ENCODE results near the gene PRRX2. TPM values are rescaled to one million over a fixed set of nuclear protein-coding genes. Genes with fewer than 3 reads are reported as not detected.

Gene PRRX2
- total RNA-seq, 1 donor from 2014 or later, result not detected

GRCh38 chr9:129716091-129716490 lies 50.6 kb downstream of the PRRX2 start:
- H3K27ac Mint-ChIP-seq, result no peak overlapping the region
- no peaks in the 10 kb centered on the region for H3K36me3 Mint-ChIP-seq (ENCODE audit: low read depth)
- H3K4me1 Mint-ChIP-seq, result peaks cover 10% of the 10 kb centered on the region
- no peak overlapping the region for H3K4me3 Mint-ChIP-seq
- ATAC-seq (ENCODE audit: low read depth), result no peak
- H3K9me3 Mint-ChIP-seq, result no peaks in the 10 kb centered on the region
- H3K27me3 Mint-ChIP-seq, result peaks cover 37% of the 10 kb centered on the region
- intact Hi-C loops (cut with micrococcal nuclease), result no loop called here
- no peak for DNase-seq
- TF ChIP-seq CTCF (IDR thresholded peaks at IDR 0.05), result no peak
- ChIA-PET POLR2A (interaction anchor here (0.7 kb wide), 1 partner anchor 647 kb away, joined by 4 read pairs; no protein-coding TSS in a partner anchor), CTCF (no interaction called here)

- intact Hi-C loops (cut with micrococcal nuclease), result no loop called here
- H3K27me3 Mint-ChIP-seq, result peaks cover 28% of the 10 kb centered on the region
These were observed 52.5 kb downstream of the PRRX2 start for GRCh38 chr9:129717991-129718390.

GRCh38 chr9:129718647-129719046 lies 53.2 kb downstream of the PRRX2 start:
- H3K36me3 Mint-ChIP-seq (ENCODE audit: low read depth), result no peaks in the 10 kb centered on the region
- H3K4me3 Mint-ChIP-seq, result no peak overlapping the region
- H3K27ac Mint-ChIP-seq, result no peak overlapping the region
- DNase-seq (no peak), ATAC-seq (ENCODE audit: low read depth) (no peak)
- peaks cover 27% of the 10 kb centered on the region for H3K27me3 Mint-ChIP-seq
- ChIA-PET POLR2A (no interaction called here), CTCF (no interaction called here)
- no peak for TF ChIP-seq CTCF (IDR thresholded peaks at IDR 0.05)
- H3K4me1 Mint-ChIP-seq, result no peaks in the 10 kb centered on the region
- H3K9me3 Mint-ChIP-seq, result no peaks in the 10 kb centered on the region
- intact Hi-C loops (cut with micrococcal nuclease), result no loop called here

More at GRCh38 chr9:129717991-129718390, 52.5 kb downstream of the PRRX2 start:
- Mint-ChIP-seq H3K36me3 (ENCODE audit: low read depth) (no peaks in the 10 kb centered on the region), H3K9me3 (no peaks in the 10 kb centered on the region), H3K27ac (no peak overlapping the region), H3K4me1 (no peaks in the 10 kb centered on the region), H3K4me3 (no peak overlapping the region)
- no peak for ATAC-seq (ENCODE audit: low read depth)
- ChIA-PET CTCF (no interaction called here), POLR2A (no interaction called here)
- TF ChIP-seq CTCF (IDR thresholded peaks at IDR 0.05), result no peak
- DNase-seq, result no peak

GRCh38 chr9:129719135-129719534 lies 53.7 kb downstream of the PRRX2 start:
- ChIA-PET CTCF (no interaction called here), POLR2A (no interaction called here)
- no peak for TF ChIP-seq CTCF (IDR thresholded peaks at IDR 0.05)
- Mint-ChIP-seq H3K4me3 (no peak overlapping the region), H3K4me1 (no peaks in the 10 kb centered on the region), H3K9me3 (no peaks in the 10 kb centered on the region), H3K36me3 (ENCODE audit: low read depth) (no peaks in the 10 kb centered on the region), H3K27ac (no peak overlapping the region), H3K27me3 (peaks cover 27% of the 10 kb centered on the region)
- ATAC-seq (ENCODE audit: low read depth) (no peak), DNase-seq (no peak)
- intact Hi-C loops (cut with micrococcal nuclease), result no loop called here

- H3K4me3 Mint-ChIP-seq, result no peak overlapping the region
- ChIA-PET CTCF (no interaction called here), POLR2A (no interaction called here)
- peaks cover 26% of the 10 kb centered on the region for H3K27me3 Mint-ChIP-seq
- H3K36me3 Mint-ChIP-seq (ENCODE audit: low read depth), result no peaks in the 10 kb centered on the region
- H3K27ac Mint-ChIP-seq, result no peak overlapping the region
- intact Hi-C loops (cut with micrococcal nuclease), result no loop called here
- ATAC-seq (ENCODE audit: low read depth) (no peak), DNase-seq (no peak)
- H3K4me1 Mint-ChIP-seq, result no peaks in the 10 kb centered on the region
- TF ChIP-seq CTCF (IDR thresholded peaks at IDR 0.05), result no peak
- H3K9me3 Mint-ChIP-seq, result no peaks in the 10 kb centered on the region
These were observed 54.9 kb downstream of the PRRX2 start for GRCh38 chr9:129720181-129720864.
